Cardiac muscle cell (in vitro differentiated cells and primary cell): ENCODE results near the gene C9orf57. TPM values are rescaled to one million over a fixed set of nuclear protein-coding genes. Genes with fewer than 3 reads are reported as not detected.
"Not testable (repeated sequence)": the region's sequence is repeated elsewhere in the genome, so short reads cannot be mapped to it uniquely, and the experiment has no call there.

ENCODE experiments used
- DNase-seq, 2 donors: peaks; one replicate each; pipeline versions ENCODE4 v3.0.0 to v3.0.0-alpha.2; 2010 to 2017; ENCODE audit warnings: low read depth in 1 of 2, low spot score in 1 of 2
- H3K27ac ChIP-seq: fragments of 200-600 bp; sonication (generic); 2 replicates; pipeline ENCODE4 v1.5.1; 2016
- H3K27me3 ChIP-seq: fragments of 200-600 bp; sonication (generic); 2 replicates; pipeline ENCODE4 v1.6.0; 2016; ENCODE audit warnings: control low read depth
- H3K36me3 ChIP-seq: fragments of 200-600 bp; sonication (generic); 2 replicates; pipeline ENCODE4 v1.5.1; 2016; ENCODE audit warnings: control low read depth
- H3K4me1 ChIP-seq: fragments of 200-600 bp; sonication (generic); 2 replicates; pipeline ENCODE4 v1.8.1; 2017; ENCODE audit warnings: low read depth, mild to moderate bottlenecking, mixed run types
- H3K4me3 ChIP-seq: fragments of 200-600 bp; sonication (generic); 2 replicates; pipeline ENCODE4 v1.5.1; 2016; ENCODE audit warnings: mild to moderate bottlenecking
- H3K9me3 ChIP-seq: fragments of 200-600 bp; sonication (generic); 2 replicates; pipeline ENCODE4 v1.5.1; 2017; ENCODE audit warnings: low read depth, mild to moderate bottlenecking, control low read depth
- CTCF ChIP-seq: IDR thresholded peaks from 2 replicates; pipeline ENCODE4 v1.5.1; 2012; ENCODE audit warnings: low read depth, mild to moderate bottlenecking, low read length
- polyA plus RNA-seq: library from polyadenylated mRNA; unstranded; fragments of >200 nt; fragmentation: Nextera tagmentation; extraction: Ambion mirVana; gene quantifications from 2 replicates; pipeline ENCODE4 v1.2.1, GENCODE V29; 2016
- total RNA-seq: library from RNA; depleted of rRNA; stranded (reverse); fragments of >200 nt; gene quantifications from 2 replicates; pipeline ENCODE4 v1.2.3, GENCODE V29; 2016

Gene C9orf57
- total and polyA plus RNA-seq, 2 experiments from 2014 or later = not detected

GRCh38 chr9:72023596-72023995 is 36.8 kb downstream of the C9orf57 start:
- no peak overlapping the region for H3K27ac ChIP-seq
- no peaks in the 10 kb centered on the region for H3K4me1 ChIP-seq
- TF ChIP-seq CTCF = no peak
- no peak overlapping the region for H3K4me3 ChIP-seq
- no peaks in the 10 kb centered on the region for H3K9me3 ChIP-seq
- DNase-seq = no peak
- no peaks in the 10 kb centered on the region for H3K27me3 ChIP-seq
- H3K36me3 ChIP-seq = no peaks in the 10 kb centered on the region

- peak in 1 of 2 donors; percentile 61 for DNase-seq
- no peaks in the 10 kb centered on the region for H3K4me1 ChIP-seq
- no peaks in the 10 kb centered on the region for H3K9me3 ChIP-seq
- H3K36me3 ChIP-seq = no peaks in the 10 kb centered on the region
- H3K4me3 ChIP-seq = no peak overlapping the region
- TF ChIP-seq CTCF = no peak
- no peaks in the 10 kb centered on the region for H3K27me3 ChIP-seq
- H3K27ac ChIP-seq = no peak overlapping the region
Measured at GRCh38 chr9:72022841-72023240, 37.6 kb downstream of the C9orf57 start.

GRCh38 chr9:72013292-72013760 is 47.1 kb downstream of the C9orf57 start:
- no peak for TF ChIP-seq CTCF

GRCh38 chr9:72012646-72013045 is 47.8 kb downstream of the C9orf57 start:
- H3K27ac ChIP-seq = no peak overlapping the region
- H3K4me3 ChIP-seq = no peak overlapping the region
- no peaks in the 10 kb centered on the region for H3K9me3 ChIP-seq
- no peaks in the 10 kb centered on the region for H3K36me3 ChIP-seq
- no peaks in the 10 kb centered on the region for H3K4me1 ChIP-seq
- TF ChIP-seq CTCF = no peak
- no peaks in the 10 kb centered on the region for H3K27me3 ChIP-seq
- DNase-seq = no peak

More at GRCh38 chr9:72013292-72013760, 47.1 kb downstream of the C9orf57 start:
- no peaks in the 10 kb centered on the region for H3K9me3 ChIP-seq
- H3K27ac ChIP-seq = no peak overlapping the region
- H3K36me3 ChIP-seq = no peaks in the 10 kb centered on the region
- no peak overlapping the region for H3K4me3 ChIP-seq
- no peaks in the 10 kb centered on the region for H3K4me1 ChIP-seq
- DNase-seq = no peak
- no peaks in the 10 kb centered on the region for H3K27me3 ChIP-seq

- not testable (repeated sequence) for H3K27ac ChIP-seq, H3K36me3 ChIP-seq, DNase-seq, H3K4me1 ChIP-seq, H3K9me3 ChIP-seq, H3K4me3 ChIP-seq, H3K27me3 ChIP-seq
Measured at GRCh38 chr9:72007726-72008125, 52.7 kb downstream of the C9orf57 start.

- no peak overlapping the region for H3K27ac ChIP-seq
- H3K27me3 ChIP-seq = no peaks in the 10 kb centered on the region
- no peaks in the 10 kb centered on the region for H3K4me1 ChIP-seq
- H3K9me3 ChIP-seq = no peaks in the 10 kb centered on the region
- no peak for TF ChIP-seq CTCF
- DNase-seq = no peak
- no peak overlapping the region for H3K4me3 ChIP-seq
- no peaks in the 10 kb centered on the region for H3K36me3 ChIP-seq
Measured at GRCh38 chr9:72006501-72006900, 53.9 kb downstream of the C9orf57 start.
